GM19455 (cell line): ENCODE measurements around the gene WAPL.
A peak's percentile ranks its signal among the peaks of the same experiment; 100 is the strongest.

ENCODE experiments used
- ATAC-seq: cut with Tn5 transposase; IDR thresholded peaks from one replicate; pipeline ENCODE4 v1.9.1; 2021; ENCODE audit not compliant: unreplicated experiment

WAPL gene

DNA sequence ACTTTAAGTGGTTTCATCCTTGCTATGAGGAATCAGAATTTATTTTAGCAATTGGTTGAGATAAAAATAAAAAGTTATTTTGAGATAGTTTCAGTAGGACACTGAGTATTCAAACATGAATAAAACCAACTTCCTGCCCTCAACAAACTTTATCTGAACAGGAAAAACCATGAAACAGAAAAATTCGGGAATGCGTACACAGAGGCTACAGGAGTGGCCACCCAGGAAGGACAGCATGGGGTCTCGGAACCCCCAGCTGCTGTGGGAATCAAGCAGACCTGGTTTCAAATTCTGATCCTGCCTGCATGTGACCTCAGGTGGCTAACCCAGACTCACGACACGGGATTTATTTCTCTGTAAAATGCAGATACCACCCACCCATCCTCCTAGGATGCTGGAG is 106.0 kb downstream of the WAPL start:
- no peak for ATAC-seq

DNA sequence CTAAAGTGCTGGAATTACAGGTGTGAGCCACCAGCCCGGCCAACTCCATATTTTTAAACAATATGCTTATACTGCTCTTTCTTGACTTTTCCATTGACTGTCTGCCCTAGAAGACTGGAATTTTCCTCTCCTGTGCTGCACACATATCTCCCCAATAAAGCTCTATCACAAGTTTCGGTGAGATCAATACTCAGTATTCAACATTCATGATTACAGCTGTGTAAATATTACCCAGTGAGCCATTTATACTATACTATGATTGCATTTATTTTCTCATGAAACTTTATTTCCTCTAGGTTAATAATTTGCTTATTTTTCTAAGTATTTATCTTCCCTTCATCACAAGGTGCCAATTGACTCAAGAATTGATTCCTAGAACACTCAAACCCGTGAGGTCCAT is 106.5 kb downstream of the WAPL start:
- ATAC-seq: no peak

DNA sequence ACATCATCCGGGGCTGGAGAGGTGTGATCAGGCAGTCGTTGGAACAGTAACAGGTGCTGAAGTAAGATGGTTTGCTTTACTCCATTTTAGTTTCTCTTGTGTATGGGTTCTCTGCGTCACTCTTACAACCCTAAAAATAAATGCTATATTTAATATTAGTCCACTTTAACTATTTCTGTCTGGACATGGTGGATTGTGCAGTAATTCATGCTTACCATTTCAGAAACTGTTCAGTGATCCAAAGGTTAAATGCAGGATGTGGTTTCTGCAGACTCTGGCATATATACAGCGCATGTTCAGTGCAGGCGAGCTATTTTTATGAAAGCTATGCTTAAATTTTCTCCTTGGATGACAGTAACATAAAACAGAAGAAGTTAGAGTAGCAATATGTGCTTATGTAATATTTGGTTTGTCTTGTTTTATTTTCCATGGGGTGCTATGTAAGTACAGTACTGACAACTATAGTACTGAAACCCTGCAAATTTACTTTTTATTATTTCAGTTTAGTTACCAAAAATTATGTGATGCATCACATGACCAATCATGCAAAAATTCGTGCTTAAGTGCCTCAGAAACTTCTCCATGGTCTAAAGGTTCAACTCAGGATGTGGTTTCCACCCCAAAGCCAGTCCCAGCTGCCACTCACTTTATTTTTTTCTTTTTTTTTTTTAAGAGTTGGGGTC is 108.4 kb downstream of the WAPL start:
- ATAC-seq: peak; percentile 62

DNA sequence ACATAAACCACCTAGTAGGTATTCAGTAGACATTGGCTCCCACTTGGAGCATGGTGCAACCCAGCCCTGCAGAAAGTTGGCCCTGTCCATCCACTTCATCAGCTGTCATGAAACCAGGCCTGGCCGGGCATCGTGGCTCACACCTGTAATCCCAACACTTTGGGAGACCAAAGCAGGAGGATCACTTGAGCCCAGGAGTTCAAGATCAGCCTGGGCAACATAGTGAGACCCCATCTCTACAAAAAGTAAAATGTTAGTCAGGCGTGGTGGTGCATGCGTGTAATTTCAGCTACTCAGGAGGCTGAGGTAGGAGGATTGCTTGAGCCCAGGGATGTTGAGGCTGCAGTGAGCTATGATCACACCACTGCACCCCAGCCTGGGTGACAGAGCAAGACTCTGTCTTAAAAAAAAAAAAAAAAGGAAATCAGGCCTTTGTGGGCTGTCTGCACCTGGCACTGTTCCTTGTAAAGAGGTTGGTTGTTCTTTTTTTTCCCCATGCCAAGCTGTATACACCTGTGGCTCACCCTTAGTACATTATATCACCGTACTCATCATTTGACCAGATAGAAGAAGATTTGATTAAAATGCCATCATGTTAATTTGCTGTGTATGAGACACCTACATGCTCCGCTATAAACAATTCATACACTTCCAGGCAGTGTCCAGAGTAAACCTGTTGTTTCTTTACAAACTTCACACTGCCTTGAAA is 109.6 kb downstream of the WAPL start:
- peak; percentile 12 for ATAC-seq

DNA sequence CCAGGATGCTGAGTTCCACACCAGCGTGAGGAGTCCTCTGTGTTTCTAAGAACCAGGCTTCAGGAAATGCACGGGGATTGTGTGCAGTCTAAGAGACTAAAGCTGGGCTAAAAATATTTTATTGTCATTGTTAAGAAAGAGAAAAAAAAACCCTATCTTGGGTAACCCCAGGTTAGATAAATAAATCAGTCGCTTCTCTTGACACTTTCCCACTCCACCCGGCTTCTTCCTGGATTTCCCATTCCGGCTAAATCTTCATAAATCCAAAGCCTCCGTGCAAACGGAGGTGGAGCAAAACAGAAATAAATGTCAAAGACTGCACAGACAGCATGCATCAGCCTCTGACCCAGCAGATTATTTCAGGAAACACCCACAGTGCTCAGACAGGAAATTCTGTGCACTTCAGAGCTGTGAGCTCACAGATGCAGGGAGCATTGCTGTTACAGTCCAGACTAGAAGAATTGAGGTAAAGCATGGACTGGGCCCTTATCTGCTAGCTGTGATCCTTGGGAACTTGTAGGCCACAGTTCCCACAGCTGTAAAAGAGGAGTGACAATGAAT is 110.2 kb downstream of the WAPL start:
- ATAC-seq: peak; percentile 70

DNA sequence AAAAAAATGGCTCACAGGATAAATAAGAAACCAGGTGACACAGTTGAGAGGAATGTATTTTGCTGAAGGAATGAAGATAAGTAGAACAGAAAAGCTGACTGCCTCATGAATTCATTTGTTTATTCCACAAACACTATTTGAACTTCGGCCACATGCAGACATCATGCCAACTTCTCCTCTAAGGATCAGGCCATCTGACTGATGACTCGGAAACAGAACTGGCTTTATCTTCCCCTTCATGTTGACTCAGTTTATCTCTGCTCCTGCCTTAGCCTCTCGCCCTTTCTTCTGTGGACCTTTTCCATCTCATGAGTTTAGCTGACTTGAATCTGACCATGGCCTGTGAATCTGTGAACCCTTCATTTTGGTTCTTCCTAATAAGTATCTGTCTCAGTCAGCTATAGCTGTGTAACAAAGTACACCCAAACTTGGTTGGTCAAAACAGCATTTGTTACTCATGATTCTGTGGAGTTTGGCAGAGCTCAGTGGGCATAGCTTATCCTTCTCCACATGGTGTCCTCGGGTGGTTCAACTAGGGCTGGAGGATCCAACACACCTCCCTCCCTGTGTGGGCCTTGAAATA is 111.0 kb downstream of the WAPL start:
- ATAC-seq: no peak

DNA sequence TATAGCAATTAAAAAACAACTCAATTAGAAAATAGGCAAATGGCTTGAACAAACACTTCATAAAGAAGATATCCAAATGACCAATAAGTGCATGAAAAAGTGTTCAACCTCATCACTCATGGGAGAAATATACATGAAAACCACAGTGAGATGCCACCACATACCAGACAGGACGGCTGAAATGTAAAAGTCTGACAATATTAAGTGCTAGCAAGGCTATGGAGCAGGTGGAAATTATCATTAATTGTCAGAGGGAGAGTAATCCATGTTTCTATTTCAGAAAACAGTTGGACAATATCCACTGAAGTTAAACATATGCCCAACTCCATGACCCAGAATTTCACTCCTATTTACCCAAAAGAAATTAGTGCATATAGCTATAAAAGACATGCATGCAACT is 112.4 kb downstream of the WAPL start:
- ATAC-seq: no peak

DNA sequence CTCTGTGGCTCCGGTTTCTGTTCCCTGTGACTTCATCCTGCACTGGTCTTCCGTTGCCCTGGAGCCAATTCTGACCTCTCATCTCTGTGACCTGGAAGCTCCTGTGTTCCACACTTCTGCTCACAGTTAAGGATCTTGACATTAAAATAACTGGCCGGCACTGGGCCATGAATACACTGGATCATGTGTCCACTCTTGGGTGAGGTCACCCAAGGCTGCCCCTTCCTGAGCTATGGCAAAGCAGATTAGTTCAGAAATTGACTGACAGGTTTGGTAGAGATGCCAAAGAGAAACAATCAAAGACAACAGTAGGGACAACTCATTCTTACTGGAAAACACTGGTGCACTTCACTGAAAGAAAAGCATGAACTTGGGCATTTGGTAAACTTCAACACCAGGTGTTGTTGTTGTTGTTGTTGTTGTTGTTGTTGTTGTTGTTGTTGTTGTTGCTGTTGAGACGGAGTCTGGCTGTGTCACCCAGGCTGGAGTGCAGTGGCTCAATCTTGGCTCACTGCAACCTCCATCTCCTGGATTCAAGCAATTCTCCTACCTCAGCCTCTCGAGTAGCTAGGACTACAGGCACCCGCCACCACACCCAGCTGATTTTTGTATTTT is 118.3 kb downstream of the WAPL start:
- ATAC-seq: no peak

DNA sequence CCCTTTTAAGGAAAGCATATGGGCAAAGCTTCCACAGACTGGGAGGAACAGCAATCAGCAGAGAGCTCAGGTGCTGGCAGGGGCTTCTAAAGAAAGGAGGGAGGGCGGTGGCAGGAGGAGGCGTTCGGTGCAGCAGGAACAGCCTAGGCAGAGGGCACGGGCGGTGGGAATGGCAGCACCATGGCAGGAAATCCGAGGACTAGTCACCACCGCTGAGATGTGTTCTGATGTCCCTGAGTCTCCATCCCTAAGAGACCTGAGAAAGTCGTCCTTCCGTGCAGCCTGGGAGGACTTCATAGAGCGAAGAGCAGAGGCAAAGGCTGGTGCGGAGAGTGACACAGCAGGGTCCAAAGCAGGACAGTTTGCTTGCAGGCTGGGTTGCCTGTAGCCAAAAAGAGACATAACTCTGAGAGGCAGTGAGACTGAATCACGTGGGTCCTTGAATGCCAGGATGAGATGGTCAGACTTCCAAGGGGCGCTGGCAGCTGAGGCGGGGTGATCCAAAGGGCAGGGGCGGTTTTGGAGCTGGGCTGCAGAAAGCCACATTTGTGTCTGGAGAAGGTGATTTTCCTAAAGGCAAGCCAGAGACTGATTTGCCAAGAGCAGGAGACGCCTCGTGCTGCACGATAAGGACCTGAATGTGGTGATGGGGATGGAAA is 119.2 kb downstream of the WAPL start:
- ATAC-seq: no peak

DNA sequence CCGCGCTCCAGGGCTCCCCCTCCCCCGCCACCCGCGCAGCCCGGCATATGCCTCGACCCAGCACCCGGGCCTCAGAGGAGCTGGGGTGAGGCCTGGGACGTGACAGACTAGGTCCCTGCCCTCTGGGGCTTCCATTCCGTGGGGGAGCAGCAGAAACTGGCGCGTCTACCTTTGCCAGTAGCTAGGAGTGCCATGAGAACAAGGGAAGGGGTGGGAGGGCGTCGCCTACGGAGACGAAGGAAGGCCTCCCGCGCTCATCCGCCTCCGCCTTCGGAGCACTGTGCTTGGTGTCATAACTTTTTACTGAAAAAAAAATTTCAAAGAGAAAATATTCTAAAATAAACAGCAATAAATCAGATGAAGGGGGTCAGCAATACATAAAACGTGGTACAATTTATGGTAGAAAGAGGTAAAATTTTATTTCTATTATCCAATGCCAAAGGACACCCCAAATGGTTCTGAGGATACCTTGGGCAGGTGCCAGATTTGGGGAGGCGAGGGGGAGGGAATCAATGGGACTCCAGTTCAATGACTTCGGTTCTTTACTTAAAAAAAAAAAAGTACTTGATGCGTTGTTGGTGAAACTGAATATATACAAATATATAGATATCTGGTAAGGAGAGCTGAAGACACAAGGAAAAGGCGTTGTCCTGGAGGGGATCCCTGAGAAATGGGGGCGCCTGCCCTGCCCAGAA is 119.9 kb downstream of the WAPL start:
- ATAC-seq: no peak

DNA sequence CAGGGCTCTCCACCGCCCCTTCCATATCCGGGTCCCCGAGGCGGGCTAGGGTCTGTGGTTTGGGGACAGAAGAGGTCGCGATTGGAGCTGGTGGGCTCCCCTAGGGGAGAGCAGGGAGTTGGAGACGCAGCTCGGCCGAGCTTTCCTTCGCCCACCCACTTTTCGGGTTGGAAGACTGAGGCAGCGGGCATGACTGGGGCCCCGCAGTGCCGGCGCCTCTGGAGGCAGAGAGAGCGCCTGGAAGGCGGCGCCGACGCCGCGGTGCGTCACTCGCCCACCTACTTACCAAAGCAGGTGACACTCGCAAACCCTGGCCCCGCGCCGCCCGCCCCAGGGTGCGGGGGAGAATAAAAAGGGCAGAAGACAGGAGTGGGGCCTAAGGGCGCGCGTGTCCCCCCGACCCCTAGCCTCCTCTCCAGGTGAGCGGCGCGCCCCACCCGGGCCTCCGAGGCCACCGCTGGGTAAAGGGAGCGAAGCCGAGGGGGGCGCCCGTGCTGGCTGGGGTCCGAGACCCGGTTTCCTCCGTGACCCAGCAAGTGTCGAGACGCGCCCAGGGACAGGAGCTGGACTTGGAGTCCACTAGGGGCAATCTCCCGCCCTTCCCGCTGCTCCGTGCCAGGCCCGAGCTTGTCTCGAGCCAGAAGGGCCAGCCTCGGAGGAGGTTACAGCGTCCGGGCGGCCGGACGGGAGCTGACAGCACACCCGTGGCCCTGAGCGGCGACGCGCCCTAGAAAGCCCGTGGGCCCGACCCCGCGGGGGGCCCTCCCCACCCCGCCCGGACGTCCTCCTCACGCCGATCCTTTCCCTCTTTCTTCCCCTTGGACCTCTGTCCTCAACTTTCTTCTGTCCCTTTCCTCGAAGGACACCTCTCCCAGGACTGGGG is 120.6 kb downstream of the WAPL start:
- ATAC-seq: peak; percentile 49

DNA sequence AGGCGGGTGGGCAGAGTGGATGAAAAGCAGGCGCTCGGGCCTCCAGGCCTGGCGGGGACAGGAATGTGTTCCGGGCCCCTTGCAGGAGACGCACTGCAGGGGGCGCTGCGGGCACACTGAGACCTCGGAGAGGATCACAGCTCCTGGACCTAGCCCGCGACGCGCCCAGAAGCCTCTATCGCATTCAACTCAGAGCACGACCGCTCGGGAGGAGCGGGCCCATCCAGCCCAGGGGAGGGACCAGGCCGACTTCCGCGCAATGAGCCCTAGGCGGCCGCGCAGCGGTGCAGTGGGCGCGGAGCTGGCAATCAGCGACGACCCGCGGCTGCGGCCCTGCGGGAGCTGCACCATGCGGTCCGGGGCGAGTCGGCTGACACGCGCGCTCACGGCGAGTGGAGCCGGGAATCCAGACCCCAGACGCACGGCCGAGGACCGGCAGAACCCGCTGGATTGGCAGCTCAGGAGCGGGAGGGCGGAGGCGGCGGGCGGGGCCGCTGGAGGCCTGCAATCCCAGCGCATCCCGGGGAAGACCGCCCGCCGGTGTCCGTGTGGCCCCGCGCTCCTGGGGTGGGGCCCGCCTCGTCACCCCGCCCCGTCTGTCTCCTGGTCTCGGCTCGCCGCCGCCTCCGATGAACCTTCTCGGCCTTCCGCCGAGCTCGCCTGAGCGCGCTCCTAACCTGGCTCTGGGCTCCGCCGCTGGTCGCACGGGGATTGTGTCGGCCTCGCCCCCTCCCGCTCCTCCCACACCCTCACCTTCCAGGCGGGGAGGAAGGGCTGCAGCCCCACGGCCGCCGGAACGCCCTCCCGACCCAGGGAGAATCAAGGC is 121.5 kb downstream of the WAPL start:
- peak; percentile 89 for ATAC-seq

DNA sequence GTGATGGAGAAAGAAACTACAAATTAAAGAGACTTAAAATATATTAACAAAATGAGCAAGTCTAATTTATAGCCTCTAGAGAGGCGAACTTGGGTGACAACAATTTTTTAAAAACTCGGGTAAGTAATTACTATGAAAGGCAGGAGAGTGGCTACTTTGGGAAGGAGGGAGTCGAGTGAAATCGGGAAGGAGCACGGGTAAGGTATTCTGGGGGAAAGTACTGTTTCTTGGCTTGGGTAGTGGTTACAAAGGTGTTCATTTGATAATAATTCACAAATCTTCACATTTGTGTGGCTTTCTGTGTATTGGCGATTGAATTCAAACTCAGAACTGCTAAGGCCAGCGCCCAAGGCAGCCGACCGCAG is 122.1 kb downstream of the WAPL start:
- ATAC-seq: no peak

DNA sequence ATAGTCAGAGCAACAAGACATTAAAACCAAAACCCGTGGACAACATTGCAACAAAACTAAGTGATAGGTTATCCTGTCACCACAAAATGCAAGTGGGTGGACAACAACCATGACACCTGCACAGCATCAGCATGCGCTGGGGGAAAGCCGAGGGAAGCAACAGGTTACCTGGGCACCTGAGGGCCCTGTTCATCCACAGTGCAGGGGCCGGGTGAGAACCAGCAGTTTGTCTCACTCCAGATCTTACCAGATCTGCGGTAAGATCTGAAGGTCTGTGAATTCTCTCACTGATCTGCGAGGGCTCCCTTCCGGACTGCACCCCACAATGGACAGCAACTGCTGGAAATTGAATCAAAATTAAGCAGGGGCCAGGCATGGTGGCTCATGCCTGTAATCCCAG is 124.5 kb downstream of the WAPL start:
- no peak for ATAC-seq

DNA sequence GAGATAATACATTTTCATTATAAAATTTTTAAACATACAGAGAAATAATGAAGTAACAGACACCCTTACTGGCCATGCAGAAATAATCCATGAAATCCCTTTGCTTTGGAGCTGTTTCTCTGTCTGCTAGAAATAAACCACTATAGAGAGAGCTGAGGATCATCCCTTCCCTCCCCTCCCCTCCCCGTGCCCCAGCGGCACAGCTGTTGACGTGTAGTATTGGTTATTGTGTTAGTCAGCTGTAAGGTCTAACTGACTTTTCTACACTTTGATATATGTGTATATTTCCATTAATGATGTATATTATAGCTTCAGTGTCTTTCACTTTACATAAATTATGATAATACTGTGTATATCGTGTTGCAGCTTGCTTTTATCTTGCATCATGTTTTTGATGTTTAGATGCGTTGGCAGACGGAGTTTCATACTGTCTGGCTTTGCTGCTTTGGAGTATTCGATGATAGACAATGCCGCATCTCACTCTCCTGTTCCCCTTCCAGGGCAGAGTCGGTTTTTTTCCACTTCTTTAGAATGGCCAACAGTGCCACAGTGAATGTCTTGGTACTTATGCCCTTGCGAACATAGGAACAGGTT is 127.6 kb downstream of the WAPL start:
- no peak for ATAC-seq

DNA sequence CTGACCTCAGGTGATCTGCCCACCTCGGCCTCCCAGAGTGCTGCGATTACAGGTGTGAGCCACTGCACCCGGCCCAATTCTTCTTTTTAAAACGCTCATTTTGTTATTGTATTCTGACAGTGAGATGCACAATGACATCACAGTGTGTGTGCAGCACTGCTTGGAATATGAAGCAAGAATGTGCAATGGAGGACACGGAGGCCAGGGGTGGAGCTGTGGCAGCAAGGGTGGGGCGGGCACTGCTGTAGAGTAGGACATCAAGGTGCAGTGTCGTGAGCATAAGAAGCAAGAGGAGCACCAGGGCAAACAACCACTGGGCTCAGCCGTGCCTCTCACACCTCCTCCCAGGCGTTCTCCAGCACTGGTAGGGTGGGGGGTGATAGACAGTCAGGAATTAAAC is 128.2 kb downstream of the WAPL start:
- no peak for ATAC-seq

DNA sequence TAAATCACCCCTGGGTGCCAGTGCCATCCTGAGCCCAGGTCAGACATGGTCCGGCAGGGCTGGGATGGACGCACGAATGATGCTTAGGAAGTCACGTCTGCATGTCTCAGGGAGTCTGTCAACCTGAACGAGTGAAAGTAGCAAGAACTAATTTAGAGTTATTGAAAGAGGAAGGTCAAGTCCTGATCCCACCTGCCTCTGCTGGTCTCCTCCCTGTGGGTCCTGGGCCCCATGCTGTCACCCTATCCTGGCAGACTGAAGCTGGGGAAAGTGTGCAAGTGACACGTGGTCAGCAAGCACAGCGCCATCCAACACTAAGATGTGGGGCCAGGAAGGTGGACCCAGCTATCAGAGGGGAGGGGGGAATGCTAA is 128.9 kb downstream of the WAPL start:
- ATAC-seq: peak; percentile 43

DNA sequence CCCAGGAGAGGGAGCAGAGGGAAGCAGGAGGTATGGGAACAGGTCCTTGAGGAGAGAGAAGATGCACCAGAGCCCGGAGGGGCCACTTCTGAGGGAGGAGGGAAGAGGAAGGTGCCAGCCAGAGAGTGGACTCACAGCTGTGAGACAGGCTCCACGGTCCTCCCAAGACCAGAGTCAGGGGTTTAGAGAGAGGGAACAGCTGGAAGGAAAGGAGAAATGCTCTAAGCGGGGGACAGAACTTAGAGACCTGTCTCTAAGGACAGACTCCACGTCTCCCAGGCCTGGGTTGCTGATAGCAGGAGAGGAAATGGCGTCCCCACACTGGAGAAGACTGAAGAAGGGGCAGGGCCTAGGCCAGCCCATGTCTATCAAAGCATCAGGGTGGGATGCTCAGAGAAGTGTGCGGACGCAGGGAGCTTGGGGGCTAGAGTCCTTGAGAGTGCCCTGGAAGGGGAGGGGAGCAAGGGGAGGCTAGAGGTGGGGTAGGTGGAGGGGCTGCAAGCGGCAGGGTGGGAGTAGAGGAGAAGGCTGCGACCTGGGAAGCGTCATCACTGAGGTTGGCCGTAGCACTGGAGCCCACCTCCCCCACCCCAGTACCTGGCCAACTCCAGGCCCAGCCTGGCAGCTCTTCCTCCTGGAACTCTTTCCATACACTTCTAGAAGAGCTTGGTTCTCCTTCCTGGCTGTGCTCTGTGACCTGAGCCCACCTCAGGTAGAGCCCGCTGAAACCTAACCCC is 129.4 kb downstream of the WAPL start:
- peak; percentile 19 for ATAC-seq
